GM06990 (cell line): ENCODE results near the gene MBLAC1.

Source experiments
- DNase-seq: peaks from one replicate; pipeline ENCODE4 v3.0.0-alpha.2; 2011; ENCODE audit not compliant: insufficient read length; ENCODE audit errors: extremely low read depth
- H3K27me3 ChIP-seq: replicated peaks from 2 replicates; pipeline ENCODE4 v1.6.0; 2011; ENCODE audit warnings: low read length; ENCODE audit not compliant: control insufficient read depth, insufficient read depth
- H3K36me3 ChIP-seq: 2 replicates; pipeline ENCODE4 v1.5.1; 2011; ENCODE audit warnings: low read length; ENCODE audit not compliant: control insufficient read depth, insufficient read depth
- H3K4me3 ChIP-seq: replicated peaks from 2 replicates; pipeline ENCODE4 v1.5.1; 2011; ENCODE audit warnings: low read depth, mild to moderate bottlenecking, control low read depth, low read length
- CTCF ChIP-seq: IDR thresholded peaks from 2 replicates; pipeline ENCODE4 v1.5.1; 2011; ENCODE audit warnings: low read length, control low read depth, mild to moderate bottlenecking, inconsistent platforms; ENCODE audit not compliant: insufficient read depth, poor library complexity, severe bottlenecking

The MBLAC1 gene

GRCh38 chr7:100126931-100127865 is at the start of gene MBLAC1:
Gene MBLAC1, plus strand, starts transcription at chr7:100126967. Its CDS starts 429 bp downstream, at chr7:100127396.
- Histone ChIP-seq H3K4me3 (peak within 1 kb of the TSS; percentile 87), H3K36me3 (no peaks in the 10 kb centered on the region; the same call in 1 of the 2 replicates), H3K27me3 (no peaks in the 10 kb centered on the region)
- peak; percentile 90 for DNase-seq
- no peak for TF ChIP-seq CTCF

- no peak for DNase-seq
- peaks cover 36% of the 10 kb centered on the region for H3K36me3 ChIP-seq
These were observed 49.6 kb upstream of the MBLAC1 start for GRCh38 chr7:100077205-100077604.

DNA sequence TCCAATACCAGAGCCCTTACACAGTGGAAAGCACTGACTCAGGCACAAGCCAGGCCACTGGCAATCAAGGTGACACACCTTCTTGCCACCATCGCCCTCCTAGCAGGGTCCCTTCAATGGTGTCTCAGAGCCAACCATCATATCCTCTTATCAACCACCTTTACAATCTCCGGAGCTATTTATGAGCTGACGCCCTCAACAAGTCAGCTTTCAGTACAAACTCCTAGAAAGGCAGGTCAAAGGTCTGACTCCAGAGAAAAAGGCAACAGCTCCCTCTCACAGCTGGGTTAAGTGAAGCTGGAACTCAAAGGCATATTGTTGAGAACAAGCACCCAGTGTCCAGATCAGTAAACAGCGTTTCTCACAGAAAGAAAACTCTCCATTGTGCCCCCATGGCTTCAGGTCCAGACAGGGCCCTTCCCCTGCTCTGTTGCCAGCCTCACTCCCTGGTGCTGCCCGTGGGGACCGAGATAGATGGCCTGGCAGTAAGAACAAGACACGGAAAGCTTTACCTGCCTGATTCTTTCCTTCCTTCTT is 47.7 kb upstream of the MBLAC1 start:
- Histone ChIP-seq H3K27me3 (no peaks in the 10 kb centered on the region), H3K36me3 (peaks cover 21% of the 10 kb centered on the region), H3K4me3 (no peak overlapping the region)
- DNase-seq: no peak
- no peak for TF ChIP-seq CTCF

More at GRCh38 chr7:100077205-100077604, 49.6 kb upstream of the MBLAC1 start:
- no peak for TF ChIP-seq CTCF
- Histone ChIP-seq H3K4me3 (no peak overlapping the region), H3K27me3 (no peaks in the 10 kb centered on the region)

DNA sequence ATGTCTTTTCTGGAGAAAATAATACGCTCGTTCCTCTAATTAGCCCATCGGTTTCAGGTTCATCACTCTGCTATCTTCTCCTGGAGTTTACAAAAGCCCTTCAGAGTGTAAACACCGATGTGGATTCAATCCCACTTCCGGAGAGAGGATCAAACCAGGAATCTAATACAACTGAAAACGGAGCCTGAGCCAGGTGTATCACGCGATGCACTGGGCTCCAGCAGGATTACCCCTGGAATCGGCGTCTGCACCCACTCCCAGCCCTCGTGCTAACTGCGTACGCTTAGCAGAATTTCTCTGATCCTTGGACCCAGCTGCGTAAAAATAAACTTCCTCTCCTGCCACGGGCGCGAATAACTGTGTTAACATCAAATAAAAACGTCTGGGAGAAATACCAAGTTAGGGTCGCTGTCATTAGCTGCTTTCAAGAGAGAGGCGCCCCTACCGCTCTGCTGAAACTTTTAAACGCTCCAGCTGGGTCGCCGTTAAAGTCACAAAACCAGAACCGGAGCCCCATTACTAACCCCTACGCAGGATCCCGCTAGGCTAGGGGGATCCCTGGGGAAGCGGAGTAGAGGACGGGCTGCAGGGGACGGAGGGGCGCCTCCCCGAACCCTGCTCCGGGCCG is 45.7 kb upstream of the MBLAC1 start:
- Histone ChIP-seq H3K4me3 (peak overlapping the region; percentile 93), H3K27me3 (no peaks in the 10 kb centered on the region), H3K36me3 (peaks cover 8% of the 10 kb centered on the region)
- no peak for DNase-seq
- TF ChIP-seq CTCF: no peak

GRCh38 chr7:100081535-100082102 is 45.1 kb upstream of the MBLAC1 start, which contains the start of gene ZNF3:
Gene ZNF3, minus strand, starts transcription at chr7:100081723. Its CDS starts 4,366 bp downstream, at chr7:100077357.
- no peaks in the 10 kb centered on the region for H3K27me3 ChIP-seq
- H3K36me3 ChIP-seq: peaks cover 8% of the 10 kb centered on the region
- peak; percentile 99 for DNase-seq
- H3K4me3 ChIP-seq: peak within 1 kb of the TSS; percentile 93
- TF ChIP-seq CTCF: peak; percentile 87
